ENCODE results near the gene PDC.
A peak's percentile ranks its signal among the peaks of the same experiment; 100 is the strongest.
"Not testable (repeated sequence)": the region's sequence is repeated elsewhere in the genome, so short reads cannot be mapped to it uniquely, and the experiment has no call there.

Gene PDC

GRCh38 chr1:186474208-186474607 is 13.3 kb upstream of the PDC start:
- no peak overlapping the region for H3K27ac ChIP-seq
- no peak for DNase-seq (ENCODE audit: low read depth, low spot score)

GRCh38 chr1:186473047-186473446 is 12.1 kb upstream of the PDC start:
- DNase-seq (ENCODE audit: low read depth, low spot score), result no peak
- H3K27ac ChIP-seq, result no peak overlapping the region

- no peak for DNase-seq (ENCODE audit: low read depth, low spot score)
- H3K27ac ChIP-seq, result no peak overlapping the region
Measured at GRCh38 chr1:186465946-186466345, 5.0 kb upstream of the PDC start.

GRCh38 chr1:186465491-186465890 is 4.6 kb upstream of the PDC start:
- not testable (repeated sequence) for H3K27ac ChIP-seq; DNase-seq (ENCODE audit: low read depth, low spot score)

- DNase-seq (ENCODE audit: low read depth, low spot score), result no peak
- no peak overlapping the region for H3K27ac ChIP-seq
Measured at GRCh38 chr1:186463926-186464325, 3.0 kb upstream of the PDC start.

GRCh38 chr1:186463511-186463910 is 2.6 kb upstream of the PDC start:
- no peak overlapping the region for H3K27ac ChIP-seq
- no peak for DNase-seq (ENCODE audit: low read depth, low spot score)

GRCh38 chr1:186459161-186459560 is 1.8 kb downstream of the PDC start:
- DNase-seq (ENCODE audit: low read depth, low spot score); H3K27ac ChIP-seq: not testable (repeated sequence)

GRCh38 chr1:186456729-186457255 is 4.1 kb downstream of the PDC start:
- no peak for DNase-seq (ENCODE audit: low read depth, low spot score)
- H3K27ac ChIP-seq, result no peak overlapping the region

- no peak for DNase-seq (ENCODE audit: low read depth, low spot score)
- H3K27ac ChIP-seq, result no peak overlapping the region
Measured at GRCh38 chr1:186454981-186455380, 5.9 kb downstream of the PDC start.

- no peak overlapping the region for H3K27ac ChIP-seq
- DNase-seq (ENCODE audit: low read depth, low spot score), result no peak
Measured at GRCh38 chr1:186446152-186446551, 14.8 kb downstream of the PDC start.

- no peak overlapping the region for H3K27ac ChIP-seq
- DNase-seq (ENCODE audit: low read depth, low spot score), result no peak
Measured at GRCh38 chr1:186443638-186444037, 17.3 kb downstream of the PDC start.

GRCh38 chr1:186442651-186443375 is 18.1 kb downstream of the PDC start:
- DNase-seq (ENCODE audit: low read depth, low spot score), result no peak
- no peak overlapping the region for H3K27ac ChIP-seq

- DNase-seq (ENCODE audit: low read depth, low spot score), result peak; percentile 40
- no peak overlapping the region for H3K27ac ChIP-seq
Measured at GRCh38 chr1:186440584-186440983, 20.3 kb downstream of the PDC start.

GRCh38 chr1:186438567-186438966 is 22.3 kb downstream of the PDC start:
- DNase-seq (ENCODE audit: low read depth, low spot score), result no peak
- no peak overlapping the region for H3K27ac ChIP-seq

GRCh38 chr1:186435336-186435735 is 25.6 kb downstream of the PDC start:
- DNase-seq (ENCODE audit: low read depth, low spot score), result peak; percentile 5
- no peak overlapping the region for H3K27ac ChIP-seq

- no peak overlapping the region for H3K27ac ChIP-seq
- no peak for DNase-seq (ENCODE audit: low read depth, low spot score)
Measured at GRCh38 chr1:186429017-186429416, 31.9 kb downstream of the PDC start.

GRCh38 chr1:186426118-186426517 is 34.8 kb downstream of the PDC start:
- no peak for DNase-seq (ENCODE audit: low read depth, low spot score)
- no peak overlapping the region for H3K27ac ChIP-seq

- no peak for DNase-seq (ENCODE audit: low read depth, low spot score)
- no peak overlapping the region for H3K27ac ChIP-seq
Measured at GRCh38 chr1:186424539-186424938, 36.4 kb downstream of the PDC start.

GRCh38 chr1:186421446-186421845 is 39.5 kb downstream of the PDC start:
- no peak for DNase-seq (ENCODE audit: low read depth, low spot score)
- H3K27ac ChIP-seq, result no peak overlapping the region

GRCh38 chr1:186420923-186421322 is 40.0 kb downstream of the PDC start:
- DNase-seq (ENCODE audit: low read depth, low spot score), result no peak
- no peak overlapping the region for H3K27ac ChIP-seq

- DNase-seq (ENCODE audit: low read depth, low spot score), result no peak
- H3K27ac ChIP-seq, result no peak overlapping the region
Measured at GRCh38 chr1:186420311-186420710, 40.6 kb downstream of the PDC start.

GRCh38 chr1:186418503-186418902 is 42.4 kb downstream of the PDC start:
- H3K27ac ChIP-seq, result no peak overlapping the region
- DNase-seq (ENCODE audit: low read depth, low spot score), result no peak

All from epithelial cell of prostate (primary cell).